GM23338 (cell line): ENCODE measurements around the gene ZNF585A.

Experiments used
- CREB1 ChIP-seq: fragments of 250-450 bp; sonication (Bioruptor Pico); IDR thresholded peaks from 2 replicates; pipeline ENCODE4 v1.5.0; 2020; ENCODE audit warnings: low read depth, mild to moderate bottlenecking, moderate library complexity
- EZH2 ChIP-seq: fragments of 200-600 bp; sonication (generic); IDR thresholded peaks from one replicate; pipeline ENCODE4 v1.8.0; 2017; ENCODE audit warnings: antibody characterized with exemption, mild to moderate bottlenecking, low read depth; ENCODE audit not compliant: unreplicated experiment
- EZH2phosphoT487 ChIP-seq: fragments of 200-600 bp; sonication (generic); IDR thresholded peaks from one replicate; pipeline ENCODE4 v1.8.1; 2018; ENCODE audit warnings: antibody characterized with exemption; ENCODE audit not compliant: unreplicated experiment
- POLR2AphosphoS5 ChIP-seq: IDR thresholded peaks from 2 replicates; pipeline ENCODE4 v1.6.1; 2016; ENCODE audit warnings: antibody characterized with exemption, low read depth
- TF ChIP-seq, protein P1 (sequence below), 2 experiments: fragments of 200-600 bp in 1 of 2; sonication (generic) in 1 of 2; conservative IDR thresholded peaks; 2 replicates each; pipeline versions ENCODE4 v1.5.1 to v1.6.1; 2016 to 2017; ENCODE audit warnings: antibody characterized with exemption in 2 of 2, low read depth in 2 of 2, mild to moderate bottlenecking in 2 of 2, moderate library complexity in 1 of 2
- TF ChIP-seq, protein P2 (sequence below): IDR thresholded peaks from one replicate; pipeline ENCODE4 v1.6.1; 2018; ENCODE audit warnings: antibody characterized with exemption; ENCODE audit not compliant: unreplicated experiment

DNA sequence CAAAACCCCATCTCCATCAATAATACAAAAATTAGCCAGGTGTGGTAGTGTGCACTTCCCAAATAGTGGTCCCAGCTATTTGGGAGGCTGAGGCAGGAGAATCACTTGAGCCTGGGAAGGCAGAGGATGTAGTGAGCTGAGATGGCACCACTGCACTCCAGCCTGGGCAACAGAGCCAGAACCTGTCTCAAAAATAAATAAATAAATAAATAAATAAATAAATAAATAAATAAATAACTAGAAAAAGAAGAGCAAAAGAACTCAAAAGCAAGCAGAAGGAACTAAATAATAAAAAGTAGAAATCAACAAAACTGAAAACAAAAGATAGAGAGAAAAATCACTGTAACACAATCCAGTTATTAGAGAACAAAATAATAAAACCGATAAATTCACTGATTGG is 12.3 kb downstream of the ZNF585A start:
- TF ChIP-seq, protein P1, sequence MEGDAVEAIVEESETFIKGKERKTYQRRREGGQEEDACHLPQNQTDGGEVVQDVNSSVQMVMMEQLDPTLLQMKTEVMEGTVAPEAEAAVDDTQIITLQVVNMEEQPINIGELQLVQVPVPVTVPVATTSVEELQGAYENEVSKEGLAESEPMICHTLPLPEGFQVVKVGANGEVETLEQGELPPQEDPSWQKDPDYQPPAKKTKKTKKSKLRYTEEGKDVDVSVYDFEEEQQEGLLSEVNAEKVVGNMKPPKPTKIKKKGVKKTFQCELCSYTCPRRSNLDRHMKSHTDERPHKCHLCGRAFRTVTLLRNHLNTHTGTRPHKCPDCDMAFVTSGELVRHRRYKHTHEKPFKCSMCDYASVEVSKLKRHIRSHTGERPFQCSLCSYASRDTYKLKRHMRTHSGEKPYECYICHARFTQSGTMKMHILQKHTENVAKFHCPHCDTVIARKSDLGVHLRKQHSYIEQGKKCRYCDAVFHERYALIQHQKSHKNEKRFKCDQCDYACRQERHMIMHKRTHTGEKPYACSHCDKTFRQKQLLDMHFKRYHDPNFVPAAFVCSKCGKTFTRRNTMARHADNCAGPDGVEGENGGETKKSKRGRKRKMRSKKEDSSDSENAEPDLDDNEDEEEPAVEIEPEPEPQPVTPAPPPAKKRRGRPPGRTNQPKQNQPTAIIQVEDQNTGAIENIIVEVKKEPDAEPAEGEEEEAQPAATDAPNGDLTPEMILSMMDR (conservative IDR thresholded peaks at IDR 0.05; ENCODE audit: low read depth in 2 of 2), result no peak
- TF ChIP-seq CREB1, result no peak
- no peak for TF ChIP-seq POLR2AphosphoS5
- no peak for TF ChIP-seq EZH2
- TF ChIP-seq, protein P2, sequence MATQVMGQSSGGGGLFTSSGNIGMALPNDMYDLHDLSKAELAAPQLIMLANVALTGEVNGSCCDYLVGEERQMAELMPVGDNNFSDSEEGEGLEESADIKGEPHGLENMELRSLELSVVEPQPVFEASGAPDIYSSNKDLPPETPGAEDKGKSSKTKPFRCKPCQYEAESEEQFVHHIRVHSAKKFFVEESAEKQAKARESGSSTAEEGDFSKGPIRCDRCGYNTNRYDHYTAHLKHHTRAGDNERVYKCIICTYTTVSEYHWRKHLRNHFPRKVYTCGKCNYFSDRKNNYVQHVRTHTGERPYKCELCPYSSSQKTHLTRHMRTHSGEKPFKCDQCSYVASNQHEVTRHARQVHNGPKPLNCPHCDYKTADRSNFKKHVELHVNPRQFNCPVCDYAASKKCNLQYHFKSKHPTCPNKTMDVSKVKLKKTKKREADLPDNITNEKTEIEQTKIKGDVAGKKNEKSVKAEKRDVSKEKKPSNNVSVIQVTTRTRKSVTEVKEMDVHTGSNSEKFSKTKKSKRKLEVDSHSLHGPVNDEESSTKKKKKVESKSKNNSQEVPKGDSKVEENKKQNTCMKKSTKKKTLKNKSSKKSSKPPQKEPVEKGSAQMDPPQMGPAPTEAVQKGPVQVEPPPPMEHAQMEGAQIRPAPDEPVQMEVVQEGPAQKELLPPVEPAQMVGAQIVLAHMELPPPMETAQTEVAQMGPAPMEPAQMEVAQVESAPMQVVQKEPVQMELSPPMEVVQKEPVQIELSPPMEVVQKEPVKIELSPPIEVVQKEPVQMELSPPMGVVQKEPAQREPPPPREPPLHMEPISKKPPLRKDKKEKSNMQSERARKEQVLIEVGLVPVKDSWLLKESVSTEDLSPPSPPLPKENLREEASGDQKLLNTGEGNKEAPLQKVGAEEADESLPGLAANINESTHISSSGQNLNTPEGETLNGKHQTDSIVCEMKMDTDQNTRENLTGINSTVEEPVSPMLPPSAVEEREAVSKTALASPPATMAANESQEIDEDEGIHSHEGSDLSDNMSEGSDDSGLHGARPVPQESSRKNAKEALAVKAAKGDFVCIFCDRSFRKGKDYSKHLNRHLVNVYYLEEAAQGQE, result no peak
- no peak for TF ChIP-seq EZH2phosphoT487
